ENCODE data around the gene TEC. TPM values are rescaled to one million over a fixed set of nuclear protein-coding genes. Genes with fewer than 3 reads are reported as not detected.
"Not testable (repeated sequence)": the region's sequence is repeated elsewhere in the genome, so short reads cannot be mapped to it uniquely, and the experiment has no call there.

TEC gene
- total RNA-seq, 2 donors from 2014 or later, result 2.1 to 3.3 TPM

GRCh38 chr4:48188390-48188789, 81.2 kb downstream of the TEC start:
- DNase-seq (no peak), ATAC-seq (no peak)
- H3K27ac ChIP-seq, result no peak overlapping the region
- WGBS, 2 donors, result 93 to 97% methylated on average over 2 of the region's 2 CpGs
- H3K27me3 ChIP-seq, result no peaks in the 10 kb centered on the region
- H3K4me1 ChIP-seq, result no peaks in the 10 kb centered on the region
- H3K4me3 ChIP-seq, result no peak overlapping the region
- no peaks in the 10 kb centered on the region for H3K9me3 ChIP-seq
- no peaks in the 10 kb centered on the region for H3K36me3 ChIP-seq (replicated peaks in 1 of 2; ENCODE audit: insufficient read depth in 1 of 2, low read depth in 2 of 2)
- no peak for TF ChIP-seq POLR2A (IDR thresholded peaks at IDR 0.05)
- no peak for TF ChIP-seq CTCF (IDR thresholded peaks at IDR 0.05)
- intact Hi-C loops (cut with DNase I), result no loop called here

GRCh38 chr4:48187813-48188212, 81.8 kb downstream of the TEC start:
- no peak for ATAC-seq
- H3K9me3 ChIP-seq, result no peaks in the 10 kb centered on the region
- intact Hi-C loops (cut with DNase I), result no loop called here
- H3K4me1 ChIP-seq, result no peaks in the 10 kb centered on the region
- H3K27me3 ChIP-seq, result no peaks in the 10 kb centered on the region
- DNase-seq, result no peak
- no peaks in the 10 kb centered on the region for H3K36me3 ChIP-seq (replicated peaks in 1 of 2; ENCODE audit: insufficient read depth in 1 of 2, low read depth in 2 of 2)
- WGBS, 2 donors, result 39 to 83% methylated on average over 2 of the region's 2 CpGs
- no peak overlapping the region for H3K27ac ChIP-seq
- H3K4me3 ChIP-seq, result no peak overlapping the region
- no peak for TF ChIP-seq CTCF (IDR thresholded peaks at IDR 0.05)
- TF ChIP-seq POLR2A (IDR thresholded peaks at IDR 0.05), result no peak

- H3K27me3 ChIP-seq; H3K9me3 ChIP-seq; H3K36me3 ChIP-seq (replicated peaks in 1 of 2; ENCODE audit: insufficient read depth in 1 of 2, low read depth in 2 of 2); DNase-seq; intact Hi-C loops (cut with DNase I); H3K4me3 ChIP-seq; H3K4me1 ChIP-seq; ATAC-seq; H3K27ac ChIP-seq: not testable (repeated sequence)
- WGBS, 2 donors, result 71% methylated on average over 3 to 5 of the region's 5 CpGs
These were observed 82.6 kb downstream of the TEC start for GRCh38 chr4:48187066-48187465.

GRCh38 chr4:48186394-48186793, 83.2 kb downstream of the TEC start:
- H3K27me3 ChIP-seq; DNase-seq; H3K36me3 ChIP-seq (replicated peaks in 1 of 2; ENCODE audit: insufficient read depth in 1 of 2, low read depth in 2 of 2); H3K27ac ChIP-seq; H3K9me3 ChIP-seq; H3K4me1 ChIP-seq; intact Hi-C loops (cut with DNase I); ATAC-seq; H3K4me3 ChIP-seq: not testable (repeated sequence)
- WGBS, 2 donors, result 96% methylated on average over 23 of the region's 33 CpGs; no CpG with 5 or more reads in 1 of the 2 donors

- no peak overlapping the region for H3K4me3 ChIP-seq
- DNase-seq (no peak), ATAC-seq (no peak)
- TF ChIP-seq POLR2A (IDR thresholded peaks at IDR 0.05) (no peak), CTCF (IDR thresholded peaks at IDR 0.05) (no peak)
- no peaks in the 10 kb centered on the region for H3K27me3 ChIP-seq
- H3K4me1 ChIP-seq, result no peaks in the 10 kb centered on the region
- H3K27ac ChIP-seq, result no peak overlapping the region
- intact Hi-C loops (cut with DNase I), result no loop called here
- WGBS, 2 donors, result 84 to 93% methylated on average over 3 of the region's 3 CpGs
- H3K9me3 ChIP-seq, result no peaks in the 10 kb centered on the region
- no peaks in the 10 kb centered on the region for H3K36me3 ChIP-seq (replicated peaks in 1 of 2; ENCODE audit: insufficient read depth in 1 of 2, low read depth in 2 of 2)
These were observed 84.8 kb downstream of the TEC start for GRCh38 chr4:48184882-48185281.

GRCh38 chr4:48180234-48180633, 89.4 kb downstream of the TEC start:
- H3K36me3 ChIP-seq (replicated peaks in 1 of 2; ENCODE audit: insufficient read depth in 1 of 2, low read depth in 2 of 2), result no peaks in the 10 kb centered on the region
- no peak for ATAC-seq

More at GRCh38 chr4:48180234-48180633, 89.4 kb downstream of the TEC start:
- no peak overlapping the region for H3K27ac ChIP-seq
- H3K4me3 ChIP-seq, result no peak overlapping the region
- DNase-seq, result no peak
- intact Hi-C loops (cut with DNase I), result no loop called here
- H3K4me1 ChIP-seq, result no peaks in the 10 kb centered on the region
- no peaks in the 10 kb centered on the region for H3K27me3 ChIP-seq
- H3K9me3 ChIP-seq, result no peaks in the 10 kb centered on the region
- TF ChIP-seq CTCF (IDR thresholded peaks at IDR 0.05), result no peak
- no peak for TF ChIP-seq POLR2A (IDR thresholded peaks at IDR 0.05)
